Dedifferentiated amniotic fluid mesenchymal stem cell (primary cell): Measurements from ENCODE around the gene MIS18A.
A peak's percentile ranks its signal among the peaks of the same experiment; 100 is the strongest.
"Not testable (repeated sequence)": the region's sequence is repeated elsewhere in the genome, so short reads cannot be mapped to it uniquely, and the experiment has no call there.

Source experiments
- DNase-seq: peaks from one replicate; pipeline ENCODE4 v3.0.0-alpha.2; 2016; ENCODE audit errors: extremely low spot score

Gene MIS18A

GRCh38 chr21:32304998-32305397, 26.1 kb upstream of the MIS18A start:
- no peak for DNase-seq

GRCh38 chr21:32303385-32303784, 24.5 kb upstream of the MIS18A start:
- no peak for DNase-seq

- DNase-seq = no peak
Measured at GRCh38 chr21:32302560-32302959, 23.7 kb upstream of the MIS18A start.

- DNase-seq = no peak
Measured at GRCh38 chr21:32301596-32301995, 22.7 kb upstream of the MIS18A start.

- no peak for DNase-seq
Measured at GRCh38 chr21:32300117-32300681, 21.4 kb upstream of the MIS18A start.

GRCh38 chr21:32299695-32300094, 20.8 kb upstream of the MIS18A start:
- DNase-seq = no peak

- no peak for DNase-seq
Measured at GRCh38 chr21:32298658-32299081, 19.8 kb upstream of the MIS18A start, which contains the start of gene MRAP. Gene MRAP, plus strand, starts transcription at chr21:32298855. Its CDS starts 117 bp downstream, at chr21:32298972.

GRCh38 chr21:32298148-32298559, 19.3 kb upstream of the MIS18A start:
- no peak for DNase-seq

GRCh38 chr21:32297449-32297848, 18.6 kb upstream of the MIS18A start:
- DNase-seq = no peak

GRCh38 chr21:32285476-32285875, 6.6 kb upstream of the MIS18A start:
- no peak for DNase-seq

- DNase-seq = no peak
Measured at GRCh38 chr21:32282992-32283391, 4.1 kb upstream of the MIS18A start.

GRCh38 chr21:32281531-32281930, 2.7 kb upstream of the MIS18A start:
- no peak for DNase-seq

GRCh38 chr21:32279377-32279680, 480 bp upstream of the MIS18A start:
- DNase-seq = no peak

GRCh38 chr21:32278103-32278502, 746 bp downstream of the MIS18A start:
- no peak for DNase-seq

- no peak for DNase-seq
Measured at GRCh38 chr21:32276671-32277070, 2.2 kb downstream of the MIS18A start.

- DNase-seq = no peak
Measured at GRCh38 chr21:32270748-32271147, 8.1 kb downstream of the MIS18A start.

GRCh38 chr21:32265321-32265720, 13.5 kb downstream of the MIS18A start:
- DNase-seq = not testable (repeated sequence)

GRCh38 chr21:32261929-32262328, 16.9 kb downstream of the MIS18A start:
- no peak for DNase-seq

GRCh38 chr21:32260130-32260529, 18.7 kb downstream of the MIS18A start:
- DNase-seq = no peak

- not testable (repeated sequence) for DNase-seq
Measured at GRCh38 chr21:32258786-32259048, 20.1 kb downstream of the MIS18A start.

GRCh38 chr21:32257962-32258785, 20.7 kb downstream of the MIS18A start:
- DNase-seq = peak; percentile 83

- DNase-seq = peak; percentile 88
Measured at GRCh38 chr21:32256873-32257620, 21.8 kb downstream of the MIS18A start.

- DNase-seq = no peak
Measured at GRCh38 chr21:32256251-32256650, 22.6 kb downstream of the MIS18A start.
